ENCODE results near the gene FAM219A.

DNA sequence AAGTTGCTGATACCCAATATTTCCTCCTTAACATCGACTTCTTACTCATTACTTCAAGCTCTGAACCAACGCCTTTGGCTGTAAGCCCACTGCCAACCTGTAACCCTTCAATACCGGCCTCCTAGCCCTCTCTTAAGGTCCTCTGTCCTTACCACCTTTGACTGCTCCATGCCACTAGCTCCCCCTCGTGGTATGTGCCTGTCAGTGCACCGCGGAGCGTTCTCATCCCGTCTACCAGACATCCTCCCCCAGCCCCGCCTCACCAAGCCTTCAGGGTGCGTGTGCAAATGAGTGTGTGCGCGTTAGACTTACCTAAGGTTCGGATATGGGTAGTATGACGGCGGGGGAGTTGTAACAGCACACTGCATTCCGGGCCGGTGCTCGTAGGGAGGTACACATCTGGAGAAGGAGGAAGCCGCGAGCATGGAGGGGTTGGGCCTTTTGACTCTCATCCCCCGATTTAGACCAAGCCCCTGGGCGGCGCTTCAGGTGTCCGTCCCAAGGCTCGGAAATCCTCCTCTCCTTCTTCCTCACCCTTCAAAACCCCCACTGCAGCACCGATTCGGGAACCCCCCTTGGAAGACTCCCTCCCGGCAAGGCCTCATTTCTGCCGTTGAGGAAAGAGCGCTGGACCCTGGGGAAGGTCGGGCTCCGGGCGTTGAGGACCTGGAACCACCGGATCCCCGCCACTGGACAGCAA, 78.9 kb downstream of the FAM219A start:
- TF ChIP-seq, protein P1, sequence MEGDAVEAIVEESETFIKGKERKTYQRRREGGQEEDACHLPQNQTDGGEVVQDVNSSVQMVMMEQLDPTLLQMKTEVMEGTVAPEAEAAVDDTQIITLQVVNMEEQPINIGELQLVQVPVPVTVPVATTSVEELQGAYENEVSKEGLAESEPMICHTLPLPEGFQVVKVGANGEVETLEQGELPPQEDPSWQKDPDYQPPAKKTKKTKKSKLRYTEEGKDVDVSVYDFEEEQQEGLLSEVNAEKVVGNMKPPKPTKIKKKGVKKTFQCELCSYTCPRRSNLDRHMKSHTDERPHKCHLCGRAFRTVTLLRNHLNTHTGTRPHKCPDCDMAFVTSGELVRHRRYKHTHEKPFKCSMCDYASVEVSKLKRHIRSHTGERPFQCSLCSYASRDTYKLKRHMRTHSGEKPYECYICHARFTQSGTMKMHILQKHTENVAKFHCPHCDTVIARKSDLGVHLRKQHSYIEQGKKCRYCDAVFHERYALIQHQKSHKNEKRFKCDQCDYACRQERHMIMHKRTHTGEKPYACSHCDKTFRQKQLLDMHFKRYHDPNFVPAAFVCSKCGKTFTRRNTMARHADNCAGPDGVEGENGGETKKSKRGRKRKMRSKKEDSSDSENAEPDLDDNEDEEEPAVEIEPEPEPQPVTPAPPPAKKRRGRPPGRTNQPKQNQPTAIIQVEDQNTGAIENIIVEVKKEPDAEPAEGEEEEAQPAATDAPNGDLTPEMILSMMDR (IDR thresholded peaks at IDR 0.05; ENCODE audit: insufficient read depth, low read length, poor library complexity, severe bottlenecking), result peak; percentile 100
- no peak for TF ChIP-seq EZH2phosphoT487 (conservative IDR thresholded peaks at IDR 0.05; ENCODE audit: low read length)

Measured in SU-DHL-6 (cell line).